Stimulated activated naive B cell treated with anti-CD40 and anti-IgM and Interleukin-4, amounts not matched to agents 10 μg/mL and 1 μg/mL and 100 μg/mL, for 72 hours (primary cell): ENCODE measurements around the gene STXBP3.

Source experiments
- ATAC-seq, 2 donors: fragments of 150-1000 bp; cut with Tn5 transposase; replicated peaks; 2 replicates each; pipeline ENCODE4 v1.10.0; 2021; ENCODE audit warnings: moderate library complexity in 1 of 2
- DNase-seq: peaks from one replicate; pipeline ENCODE4 v3.0.0; 2021
- H3K27ac Mint-ChIP-seq: one replicate; pipeline ENCODE4 v1.8.0; 2022; ENCODE audit warnings: mild to moderate bottlenecking, mixed read lengths
- H3K27me3 Mint-ChIP-seq, 2 donors: one replicate each; pipeline ENCODE4 v1.8.0; 2022; ENCODE audit warnings: mixed read lengths in 2 of 2
- H3K36me3 Mint-ChIP-seq, 2 donors: one replicate each; pipeline ENCODE4 v1.8.0; 2022; ENCODE audit warnings: mixed read lengths in 2 of 2, mild to moderate bottlenecking in 1 of 2
- H3K4me1 Mint-ChIP-seq, 2 donors: one replicate each; pipeline ENCODE4 v1.8.0; 2022; ENCODE audit warnings: mixed read lengths in 2 of 2, mild to moderate bottlenecking in 1 of 2
- H3K4me3 Mint-ChIP-seq, 2 donors: one replicate each; pipeline ENCODE4 v1.8.0; 2022; ENCODE audit warnings: mild to moderate bottlenecking in 2 of 2, mixed read lengths in 2 of 2, moderate library complexity in 1 of 2
- H3K9me3 Mint-ChIP-seq, 2 donors: one replicate each; pipeline ENCODE4 v1.8.0; 2022; ENCODE audit warnings: mixed read lengths in 2 of 2, mild to moderate bottlenecking in 1 of 2

The STXBP3 gene

GRCh38 chr1:108852221-108852975, 105.9 kb downstream of the STXBP3 start:
- ATAC-seq: no peak
- peaks cover 15 to 17% of the 10 kb centered on the region in 2 donors for H3K27me3 Mint-ChIP-seq
- H3K36me3 Mint-ChIP-seq: no peaks in the 10 kb centered on the region
- no peak overlapping the region for H3K27ac Mint-ChIP-seq
- DNase-seq: no peak
- peaks cover 6 to 8% of the 10 kb centered on the region in 2 donors for H3K4me1 Mint-ChIP-seq
- no peak overlapping the region for H3K4me3 Mint-ChIP-seq
- H3K9me3 Mint-ChIP-seq: no peaks in the 10 kb centered on the region

GRCh38 chr1:108854221-108855019, 107.9 kb downstream of the STXBP3 start:
- Mint-ChIP-seq H3K9me3 (no peaks in the 10 kb centered on the region), H3K27me3 (peaks cover 15 to 17% of the 10 kb centered on the region in 2 donors), H3K4me3 (no peak overlapping the region), H3K4me1 (peaks cover 6 to 8% of the 10 kb centered on the region in 2 donors), H3K36me3 (no peaks in the 10 kb centered on the region), H3K27ac (no peak overlapping the region)
- ATAC-seq: no peak
- DNase-seq: no peak

- Mint-ChIP-seq H3K27ac (no peak within 1 kb of the TSS), H3K9me3 (no peaks in the 10 kb centered on the region), H3K4me3 (no peak within 1 kb of the TSS), H3K27me3 (peaks cover 15 to 17% of the 10 kb centered on the region in 2 donors), H3K36me3 (no peaks in the 10 kb centered on the region), H3K4me1 (peaks cover 6 to 9% of the 10 kb centered on the region in 2 donors)
- ATAC-seq (no peak), DNase-seq (no peak)
Observed at GRCh38 chr1:108856994-108857393, 110.5 kb downstream of the STXBP3 start, which contains the start of gene AKNAD1. Gene AKNAD1 (minus strand): TSS chr1:108857094. CDS start chr1:108852664, 4,430 bp downstream.

- Mint-ChIP-seq H3K9me3 (no peaks in the 10 kb centered on the region), H3K4me3 (no peak overlapping the region), H3K27me3 (peaks cover 6 to 9% of the 10 kb centered on the region in 2 donors), H3K27ac (no peak overlapping the region), H3K4me1 (peaks cover 8 to 15% of the 10 kb centered on the region in 2 donors), H3K36me3 (no peaks in the 10 kb centered on the region)
- no peak for DNase-seq
- ATAC-seq: no peak
Observed at GRCh38 chr1:108858230-108858950, 111.9 kb downstream of the STXBP3 start.
